ENCODE results near the gene ZNF366.

ZNF366 gene

DNA sequence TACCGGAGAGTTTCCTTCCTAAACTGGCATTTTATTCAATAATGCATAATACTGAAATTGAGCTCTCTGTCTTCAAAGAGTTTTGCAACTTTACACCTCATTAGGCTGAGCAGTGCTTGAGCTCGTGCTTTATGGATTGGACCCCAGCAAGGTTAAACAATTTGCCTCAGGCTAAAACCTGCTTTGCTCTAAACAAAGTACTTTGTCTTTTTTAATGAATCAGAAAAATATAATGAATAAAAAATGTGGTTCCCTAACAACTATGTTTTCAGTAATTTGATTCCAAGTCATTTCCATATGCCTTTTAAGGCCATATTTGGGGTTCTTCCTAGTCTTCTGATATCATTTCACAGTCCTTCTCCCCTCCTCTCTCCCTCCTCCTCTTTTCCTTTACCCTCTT lies 20.0 kb downstream of the ZNF366 start:
- no peak for DNase-seq

- DNase-seq, result no peak
Measured at GRCh38 chr5:72486371-72486770, 20.8 kb downstream of the ZNF366 start.

DNA sequence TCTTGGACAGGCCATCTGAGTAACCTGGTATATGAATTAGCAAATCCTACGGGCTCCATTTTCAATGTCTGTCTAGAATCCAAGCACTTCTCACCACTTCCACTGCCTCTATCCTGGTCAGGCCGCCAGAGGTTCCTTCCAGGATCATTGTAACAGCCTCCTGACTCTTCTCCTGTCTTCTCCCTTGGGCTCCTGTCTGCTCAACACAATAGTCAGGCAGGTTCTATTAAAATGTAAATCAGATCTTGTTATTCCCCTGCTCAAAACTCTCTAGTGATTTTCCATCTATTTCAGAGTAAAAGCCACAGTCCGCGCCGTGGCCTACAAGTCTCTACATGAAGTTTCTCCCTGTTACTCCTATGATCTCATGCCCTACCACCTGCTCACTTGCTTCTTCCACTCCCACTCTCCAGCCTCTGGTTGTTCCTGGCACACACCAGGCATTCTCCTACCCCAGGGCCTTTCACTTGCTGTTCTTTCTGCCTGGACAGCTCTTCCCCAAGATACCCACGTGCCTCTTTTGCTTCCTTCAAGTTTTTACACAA lies 21.7 kb downstream of the ZNF366 start:
- DNase-seq, result no peak

DNA sequence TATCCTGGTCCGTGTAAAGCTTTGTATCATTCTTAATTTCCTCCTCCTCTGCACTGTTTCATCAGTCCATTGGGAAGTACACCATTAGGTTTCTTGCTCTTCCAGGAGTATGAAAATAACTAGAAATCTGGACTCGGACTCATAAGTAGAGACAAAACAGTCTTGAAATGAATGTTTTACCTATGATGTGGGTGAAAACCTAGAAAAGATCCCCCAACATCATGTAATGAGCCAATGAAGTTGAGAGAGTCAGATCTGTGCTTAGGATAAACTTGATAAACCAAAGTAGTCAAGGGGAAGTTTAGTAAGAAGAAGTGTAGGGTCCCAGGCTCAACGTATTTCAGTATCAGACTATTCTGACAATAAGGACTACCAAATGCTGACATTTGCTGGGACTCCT lies 25.2 kb downstream of the ZNF366 start:
- no peak for DNase-seq

GRCh38 chr5:72480841-72481240 lies 26.4 kb downstream of the ZNF366 start:
- DNase-seq, result no peak

DNA sequence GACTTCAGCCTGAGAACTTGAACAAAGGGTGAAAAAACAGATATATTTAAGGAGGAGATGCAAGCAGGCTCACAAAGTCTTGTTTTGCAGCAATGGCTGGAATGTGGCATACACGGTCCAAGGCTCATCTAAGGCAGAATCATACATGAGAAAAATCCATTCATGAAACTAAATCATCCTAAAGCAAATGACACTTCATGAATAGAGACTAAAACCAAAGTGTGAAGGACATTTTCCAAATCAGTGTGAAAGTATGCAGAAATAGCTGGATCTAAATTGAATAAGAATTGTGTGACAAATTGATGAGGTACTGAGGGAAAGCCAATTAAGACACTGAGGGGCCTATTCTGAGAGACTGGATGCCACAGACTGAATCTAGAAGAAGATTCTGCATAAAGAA lies 27.3 kb downstream of the ZNF366 start:
- no peak for DNase-seq

- DNase-seq, result no peak
Measured at GRCh38 chr5:72478684-72479083, 28.5 kb downstream of the ZNF366 start.

DNA sequence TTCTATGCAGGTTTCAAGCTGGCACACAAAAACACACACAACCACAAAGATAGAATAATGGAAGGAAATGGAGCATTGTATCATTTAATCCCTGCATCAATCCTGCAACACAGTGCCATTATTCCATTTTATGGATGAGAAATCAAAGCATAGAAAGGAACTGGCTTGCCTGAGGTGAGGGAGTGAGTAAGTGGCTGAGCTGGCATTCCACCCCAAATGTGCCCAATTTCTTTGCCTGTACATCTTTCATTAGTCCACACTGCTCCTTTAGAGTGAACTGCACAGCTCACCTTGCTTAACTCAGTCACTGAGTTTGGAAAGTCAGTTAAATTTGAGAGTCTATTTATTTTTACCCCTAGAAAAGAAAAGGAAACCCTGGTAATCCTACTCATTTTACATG lies 28.9 kb downstream of the ZNF366 start:
- DNase-seq, result no peak

DNA sequence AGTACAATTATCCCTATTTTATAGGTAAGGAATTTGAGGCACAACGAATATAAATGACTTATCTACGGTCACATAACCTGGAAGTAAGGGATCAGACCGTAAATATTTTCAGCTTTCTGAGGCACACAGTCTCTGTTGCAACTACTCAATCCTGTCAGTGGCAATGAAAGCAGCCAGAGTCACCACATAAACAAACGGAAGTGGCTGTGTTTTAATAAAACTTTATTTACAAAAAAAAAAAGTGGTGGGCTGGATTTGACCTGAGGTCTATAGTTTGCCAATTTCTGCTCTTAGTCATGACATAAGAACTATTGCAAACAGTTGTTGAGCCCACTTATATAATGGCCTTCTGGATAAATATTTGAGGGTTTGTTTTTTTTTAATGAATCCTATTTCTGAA lies 29.6 kb downstream of the ZNF366 start:
- no peak for DNase-seq

DNA sequence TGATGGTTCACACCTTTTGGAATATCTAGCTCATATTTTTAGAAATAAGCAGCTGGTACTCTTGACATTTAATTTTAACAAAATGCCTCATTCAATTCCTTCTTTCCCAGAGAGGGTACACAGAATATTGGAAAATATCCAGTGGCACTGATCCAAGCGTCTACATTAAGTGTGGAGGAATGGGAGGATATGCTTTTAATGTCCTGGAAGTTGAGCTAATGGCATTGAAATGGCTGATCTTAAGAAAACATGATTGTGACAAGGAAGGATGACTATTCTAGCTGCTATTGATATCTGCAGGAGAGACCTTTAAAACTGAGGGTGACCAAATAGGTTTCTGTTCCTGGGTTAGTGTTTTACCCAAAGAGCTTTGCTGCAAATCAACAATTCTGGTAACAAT lies 30.0 kb downstream of the ZNF366 start:
- no peak for DNase-seq

DNA sequence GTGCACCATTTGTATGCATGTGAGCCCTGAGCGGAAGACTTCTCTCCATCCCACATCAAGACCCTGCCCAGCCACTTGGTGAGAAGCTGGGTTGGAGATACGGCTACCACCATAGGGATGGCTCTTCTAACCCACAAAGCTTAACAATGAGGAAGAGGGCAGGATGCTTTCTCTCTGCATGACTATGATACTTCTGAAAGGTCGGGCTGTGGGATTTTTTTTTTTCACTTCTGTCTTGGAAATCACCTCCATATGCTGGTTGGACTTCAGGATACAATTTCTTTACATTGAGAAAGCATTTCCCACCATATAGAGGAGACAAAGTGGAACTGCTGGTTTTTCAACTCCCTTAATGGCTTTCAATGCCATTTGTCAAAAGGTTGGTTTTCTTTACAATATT lies 30.5 kb downstream of the ZNF366 start:
- no peak for DNase-seq

DNA sequence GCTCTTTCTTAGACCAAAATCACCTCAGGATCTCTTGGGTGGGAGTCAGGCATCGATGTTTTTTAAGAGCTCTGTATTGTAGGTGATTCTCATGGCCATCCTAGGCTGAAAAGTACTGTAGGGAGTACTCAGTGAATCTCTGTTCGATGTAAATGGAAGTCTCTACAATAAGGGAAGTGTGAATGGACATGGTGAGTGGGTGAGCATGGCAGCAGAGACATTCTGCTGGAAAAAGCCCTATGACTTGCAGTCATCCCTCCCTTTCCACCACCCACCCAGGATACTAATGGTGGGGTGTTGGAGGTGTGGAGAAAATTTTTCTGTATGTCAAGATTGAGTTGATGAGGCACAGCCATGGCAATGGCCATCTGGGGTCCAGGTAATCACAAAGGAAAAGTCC lies 30.9 kb downstream of the ZNF366 start:
- no peak for DNase-seq

- no peak for DNase-seq
Measured at GRCh38 chr5:72474516-72474915, 32.7 kb downstream of the ZNF366 start.

- DNase-seq, result no peak
Measured at GRCh38 chr5:72474046-72474500, 33.1 kb downstream of the ZNF366 start.

DNA sequence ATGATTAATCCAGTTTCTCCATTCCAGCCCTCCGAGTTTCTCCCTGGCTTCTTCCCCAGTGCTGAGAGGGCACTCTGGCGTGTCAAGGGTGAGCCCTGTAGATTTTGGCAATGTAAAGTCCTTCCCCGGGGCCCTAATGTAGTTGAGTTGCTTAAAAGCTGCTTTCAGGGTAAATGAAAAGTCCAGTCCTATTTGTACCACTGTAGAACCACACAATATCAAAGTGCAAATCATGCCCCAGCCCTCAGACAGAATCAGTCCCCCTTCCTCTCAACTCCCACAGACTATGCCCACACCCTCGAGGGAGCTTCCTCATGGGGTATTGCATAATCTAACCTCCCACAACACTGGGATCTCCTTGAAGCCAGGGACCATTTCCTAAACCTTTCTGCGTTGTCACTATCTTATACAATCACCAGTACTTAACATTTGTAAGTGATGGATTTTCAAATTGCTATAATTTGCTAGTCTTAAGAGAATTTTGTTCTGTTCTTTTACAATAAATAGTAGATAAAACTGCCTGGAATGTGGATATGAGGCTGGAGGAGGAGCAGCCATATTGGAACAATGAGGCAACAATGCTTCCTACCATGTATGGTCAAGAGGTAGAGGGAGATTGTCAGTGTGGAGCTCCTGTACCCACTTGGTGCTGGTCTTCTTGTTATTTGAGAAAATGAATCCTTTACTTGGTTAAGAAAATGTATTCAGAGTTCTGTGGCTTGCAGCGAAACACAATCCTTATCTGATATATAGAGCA lies 34.4 kb downstream of the ZNF366 start:
- DNase-seq, result no peak

GRCh38 chr5:72472031-72472430 lies 35.2 kb downstream of the ZNF366 start:
- no peak for DNase-seq

DNA sequence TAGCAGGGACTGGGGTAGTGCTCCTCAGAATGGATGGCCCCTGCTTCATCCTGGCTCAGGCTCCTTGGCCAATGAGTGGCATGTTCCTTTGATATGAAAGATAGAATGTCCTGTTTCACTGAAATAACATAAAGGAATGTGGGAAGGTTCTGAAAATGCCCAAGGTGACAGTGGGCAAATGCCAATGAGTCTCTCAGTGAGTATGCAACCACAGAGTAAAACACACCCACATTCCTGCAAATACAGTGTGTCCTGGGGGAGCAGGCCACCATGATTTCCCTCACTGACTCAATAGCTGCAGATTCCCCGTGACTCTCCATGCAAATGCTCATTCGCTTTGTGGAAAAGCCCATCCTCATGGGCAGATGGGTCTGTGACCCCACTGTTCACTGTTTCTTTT lies 36.4 kb downstream of the ZNF366 start:
- DNase-seq, result no peak

- DNase-seq, result no peak
Measured at GRCh38 chr5:72468606-72469005, 38.6 kb downstream of the ZNF366 start.

DNA sequence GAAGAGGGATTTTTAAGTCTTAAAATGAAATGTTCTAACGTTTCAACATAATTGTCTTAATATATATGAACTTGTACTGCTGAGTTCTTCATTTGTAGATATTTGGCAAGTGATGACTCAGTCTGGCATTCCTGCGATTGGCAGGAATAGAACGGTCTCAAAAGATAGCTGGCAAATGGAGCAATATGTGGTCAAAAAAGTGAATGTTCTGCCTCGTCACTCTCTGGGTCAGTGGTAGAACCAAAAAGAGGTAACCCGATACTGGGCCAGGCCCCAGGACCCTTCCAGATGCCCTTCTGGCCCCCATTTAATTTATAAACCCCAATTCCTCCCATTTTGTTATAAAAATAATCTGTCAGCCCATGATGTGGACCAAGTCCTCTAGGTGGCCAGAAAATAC lies 39.2 kb downstream of the ZNF366 start:
- DNase-seq, result peak in 1 of 2 donors; percentile 24

DNA sequence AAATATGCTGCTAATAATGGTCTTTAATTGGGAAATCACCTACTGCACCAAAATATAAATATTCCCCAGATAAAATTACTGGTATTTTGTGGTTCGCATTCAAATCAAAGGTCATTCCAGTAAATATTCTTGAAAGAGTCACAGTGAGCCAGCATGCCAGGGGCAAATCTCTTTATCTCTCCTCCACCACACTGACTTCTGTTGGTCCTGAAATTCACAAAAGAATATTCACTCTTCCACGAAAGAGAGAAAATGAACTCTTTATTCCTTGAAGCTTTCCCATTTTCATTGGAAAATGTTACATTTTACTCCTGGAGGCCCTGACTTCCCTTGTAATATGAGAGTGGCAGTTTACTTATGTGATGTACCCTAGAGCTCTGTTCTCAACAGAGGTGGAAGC lies 39.7 kb downstream of the ZNF366 start:
- DNase-seq, result no peak

GRCh38 chr5:72465601-72466563 lies 41.3 kb downstream of the ZNF366 start:
- DNase-seq, result no peak

DNA sequence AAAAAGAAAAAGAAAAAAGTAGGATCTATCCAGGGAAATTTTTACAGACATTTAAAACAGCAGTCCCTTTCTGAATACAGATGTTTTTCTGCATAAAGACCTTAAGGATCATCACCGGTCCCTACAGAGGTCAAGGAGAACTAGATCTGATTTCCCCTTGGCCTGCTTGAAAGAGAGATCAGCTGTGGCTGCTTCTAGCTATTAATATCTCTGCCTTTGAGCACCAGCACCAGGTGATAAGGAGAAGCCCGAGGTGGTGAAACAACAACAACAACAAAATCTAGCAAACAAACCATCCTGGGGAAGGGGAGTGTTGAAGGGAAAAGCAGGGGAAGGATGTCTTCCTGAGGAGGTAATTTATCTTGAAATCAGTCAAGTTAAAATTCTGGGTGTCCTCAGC lies 42.1 kb downstream of the ZNF366 start:
- DNase-seq, result no peak

- DNase-seq, result no peak
Measured at GRCh38 chr5:72464071-72464470, 43.1 kb downstream of the ZNF366 start.

Measured in CD4-positive, alpha-beta T cell treated with Interleukin-4 for 1 hour (primary cell).